ENCODE measurements around the gene GLTP.

DNA sequence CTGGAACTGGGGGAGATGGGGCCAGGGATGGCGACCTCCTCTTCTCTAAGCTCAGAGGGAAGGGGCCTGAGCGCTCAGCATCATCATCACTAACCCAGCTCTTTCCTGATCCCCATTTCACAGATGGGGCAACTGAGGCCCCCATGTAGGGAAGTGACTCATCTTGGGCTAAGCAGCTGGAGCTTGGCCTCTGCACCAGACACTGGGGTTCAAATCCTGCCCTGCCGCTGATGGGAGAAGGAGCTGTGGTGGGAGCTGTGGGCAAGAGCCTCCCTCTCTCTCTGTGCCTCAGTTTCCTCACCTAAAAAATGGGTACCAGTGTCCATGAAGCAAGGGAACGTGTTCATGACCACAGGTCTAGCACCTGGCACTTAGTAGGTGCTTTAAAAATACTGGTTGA, 44.5 kb downstream of the GLTP start:
- TF ChIP-seq, protein P1, sequence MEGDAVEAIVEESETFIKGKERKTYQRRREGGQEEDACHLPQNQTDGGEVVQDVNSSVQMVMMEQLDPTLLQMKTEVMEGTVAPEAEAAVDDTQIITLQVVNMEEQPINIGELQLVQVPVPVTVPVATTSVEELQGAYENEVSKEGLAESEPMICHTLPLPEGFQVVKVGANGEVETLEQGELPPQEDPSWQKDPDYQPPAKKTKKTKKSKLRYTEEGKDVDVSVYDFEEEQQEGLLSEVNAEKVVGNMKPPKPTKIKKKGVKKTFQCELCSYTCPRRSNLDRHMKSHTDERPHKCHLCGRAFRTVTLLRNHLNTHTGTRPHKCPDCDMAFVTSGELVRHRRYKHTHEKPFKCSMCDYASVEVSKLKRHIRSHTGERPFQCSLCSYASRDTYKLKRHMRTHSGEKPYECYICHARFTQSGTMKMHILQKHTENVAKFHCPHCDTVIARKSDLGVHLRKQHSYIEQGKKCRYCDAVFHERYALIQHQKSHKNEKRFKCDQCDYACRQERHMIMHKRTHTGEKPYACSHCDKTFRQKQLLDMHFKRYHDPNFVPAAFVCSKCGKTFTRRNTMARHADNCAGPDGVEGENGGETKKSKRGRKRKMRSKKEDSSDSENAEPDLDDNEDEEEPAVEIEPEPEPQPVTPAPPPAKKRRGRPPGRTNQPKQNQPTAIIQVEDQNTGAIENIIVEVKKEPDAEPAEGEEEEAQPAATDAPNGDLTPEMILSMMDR (IDR thresholded peaks at IDR 0.05): no peak
- TF ChIP-seq SP1 (CRISPR knock-in tag; conservative IDR thresholded peaks at IDR 0.05) (no peak), ELF4 (CRISPR knock-in tag; IDR thresholded peaks at IDR 0.05; ENCODE audit: low read depth) (no peak), E2F1 (CRISPR knock-in tag; IDR thresholded peaks at IDR 0.05) (no peak), CREB1 (CRISPR knock-in tag; IDR thresholded peaks at IDR 0.05) (no peak)
- TF ChIP-seq, protein P2, sequence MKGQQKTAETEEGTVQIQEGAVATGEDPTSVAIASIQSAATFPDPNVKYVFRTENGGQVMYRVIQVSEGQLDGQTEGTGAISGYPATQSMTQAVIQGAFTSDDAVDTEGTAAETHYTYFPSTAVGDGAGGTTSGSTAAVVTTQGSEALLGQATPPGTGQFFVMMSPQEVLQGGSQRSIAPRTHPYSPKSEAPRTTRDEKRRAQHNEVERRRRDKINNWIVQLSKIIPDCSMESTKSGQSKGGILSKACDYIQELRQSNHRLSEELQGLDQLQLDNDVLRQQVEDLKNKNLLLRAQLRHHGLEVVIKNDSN (CRISPR knock-in tag; IDR thresholded peaks at IDR 0.05): no peak

All from WTC11 (cell line).